Body of pancreas (tissue), 4 donors: ENCODE measurements around the gene TNXB.

ENCODE experiments used
- CTCF ChIP-seq, 7 experiments: fragments of 450-650 bp in 4 of 7; fragments of 200-600 bp in 3 of 7; sonication (generic) in 3 of 7; IDR thresholded peaks; one replicate each; pipeline ENCODE4 v1.5.1; 2016 to 2019; ENCODE audit warnings: antibody characterized with exemption in 7 of 7
- POLR2A ChIP-seq, 3 donors: fragments of 450-650 bp; IDR thresholded peaks; one replicate each; pipeline ENCODE4 v1.6.1; 2016; ENCODE audit warnings: antibody characterized with exemption in 3 of 3, mild to moderate bottlenecking in 2 of 3

- no peak for TF ChIP-seq CTCF (IDR thresholded peaks at IDR 0.05)
- TF ChIP-seq POLR2A (IDR thresholded peaks at IDR 0.05) = no peak
Measured at GRCh38 chr6:32146687-32147086, 37.5 kb upstream of the TNXB start.
